Activated effector memory CD4-positive, alpha-beta T cell treated with anti-CD3 and anti-CD28 coated beads, Interleukin-2, amount 50 U/mL, for 16 hours (primary cell): ENCODE results near the gene A1BG.
"Not testable (repeated sequence)": the region's sequence is repeated elsewhere in the genome, so short reads cannot be mapped to it uniquely, and the experiment has no call there.

Source experiments
- DNase-seq: peaks from one replicate; pipeline ENCODE4 v3.0.0-alpha.2; 2020

A1BG gene

DNA sequence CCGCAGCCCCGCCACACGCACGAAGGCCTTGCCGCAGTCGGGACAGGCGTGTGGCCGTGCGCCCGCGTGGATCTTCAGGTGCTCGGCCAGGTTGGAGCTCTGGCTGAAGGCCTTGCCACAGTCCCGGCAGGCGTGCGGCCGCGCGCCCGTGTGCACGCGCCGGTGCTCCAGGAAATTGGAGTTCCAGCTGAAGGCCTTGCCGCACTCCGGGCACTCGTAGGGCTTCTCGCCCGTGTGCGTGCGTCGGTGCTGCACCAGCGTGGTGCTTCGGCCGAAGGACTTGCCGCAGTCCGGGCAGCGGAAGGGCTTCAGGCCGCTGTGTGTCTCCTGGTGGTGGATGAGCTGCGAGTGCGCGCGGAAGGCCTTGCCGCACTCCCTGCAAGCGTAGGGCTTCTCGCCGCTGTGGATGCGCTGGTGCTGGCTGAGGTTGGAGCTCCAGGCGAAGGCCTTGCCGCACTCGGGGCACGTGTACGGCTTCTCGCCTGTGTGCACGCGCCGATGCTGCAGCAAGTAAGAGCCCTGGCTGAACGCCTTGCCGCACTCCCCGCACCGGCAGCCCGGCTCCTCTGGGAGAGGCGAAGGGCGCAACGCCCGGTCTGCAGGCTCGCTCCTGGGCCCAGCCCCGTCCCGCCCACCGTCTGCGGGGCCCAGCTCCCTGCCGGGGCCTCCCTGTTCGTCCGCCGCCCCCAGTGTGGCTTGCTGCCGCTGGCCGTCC, 3.6 kb upstream of the A1BG start:
- no peak for DNase-seq

DNA sequence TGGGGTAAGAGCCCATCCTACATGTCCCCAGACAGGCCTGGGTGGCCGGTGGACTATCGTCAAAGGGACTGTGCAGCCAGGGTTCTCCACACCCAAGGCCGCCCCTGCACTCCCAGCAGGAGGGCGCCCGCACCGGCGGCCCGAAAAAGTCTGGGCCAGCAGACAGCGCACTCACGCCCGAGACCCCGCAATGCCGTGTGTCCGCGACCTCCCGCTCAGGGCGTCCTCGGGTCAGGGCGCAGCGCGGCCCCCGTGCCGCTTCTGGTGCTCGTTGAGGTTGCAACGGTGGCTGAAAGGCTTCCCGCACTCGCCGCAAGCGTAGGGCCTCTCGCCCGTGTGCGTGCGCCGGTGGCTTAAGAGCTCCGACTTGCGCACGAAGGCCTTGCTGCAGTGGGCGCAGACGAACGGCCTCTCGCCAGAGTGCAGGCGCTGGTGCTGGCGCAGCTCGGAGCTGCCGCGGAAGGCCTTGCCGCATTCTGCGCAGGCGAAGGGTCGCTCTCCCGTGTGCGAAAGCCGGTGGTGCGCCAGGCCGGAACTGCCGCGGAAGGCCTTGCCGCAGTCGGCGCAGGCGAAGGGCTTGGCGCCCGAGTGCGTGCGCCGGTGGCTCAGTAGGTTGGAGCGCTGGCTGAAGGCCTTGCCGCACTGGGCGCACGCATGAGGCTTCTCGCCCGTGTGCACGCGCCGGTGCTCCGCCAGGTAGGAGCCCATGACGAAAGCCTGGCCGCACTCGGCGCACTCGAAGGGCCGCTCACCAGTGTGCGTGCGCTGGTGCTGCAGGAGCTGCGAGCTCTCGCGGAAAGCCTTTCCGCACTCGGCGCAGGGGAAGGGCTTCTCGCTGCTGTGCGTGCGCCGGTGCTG, 2.8 kb upstream of the A1BG start:
- peak; percentile 73 for DNase-seq

DNA sequence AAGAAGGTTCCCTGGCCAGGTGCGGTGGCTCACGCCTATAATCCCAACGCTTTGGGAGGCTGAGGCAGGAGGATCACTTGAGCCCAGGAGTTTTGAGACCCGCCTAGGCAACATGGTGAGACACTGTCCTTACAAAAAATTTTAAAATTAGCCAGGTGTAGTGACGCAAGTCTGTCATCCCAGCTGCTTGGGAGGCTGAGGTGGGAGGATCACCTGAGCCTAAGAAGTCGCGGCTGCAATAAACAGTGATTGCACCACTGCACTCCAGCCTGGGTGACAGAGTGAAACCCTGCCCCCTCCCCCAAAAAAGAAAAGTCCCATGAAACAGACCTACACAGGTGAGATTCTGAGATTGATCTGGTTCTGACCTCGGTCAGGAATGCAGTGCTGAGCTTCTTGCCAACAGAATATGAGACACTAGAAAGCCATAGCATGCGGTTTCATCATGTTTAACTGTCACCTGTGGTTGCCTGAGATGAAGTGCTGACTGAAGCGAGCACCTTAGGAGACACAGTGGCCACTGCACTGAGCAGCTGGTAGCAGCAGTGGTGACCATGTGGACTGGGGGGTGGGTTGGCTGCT, 2.0 kb upstream of the A1BG start:
- no peak for DNase-seq

DNA sequence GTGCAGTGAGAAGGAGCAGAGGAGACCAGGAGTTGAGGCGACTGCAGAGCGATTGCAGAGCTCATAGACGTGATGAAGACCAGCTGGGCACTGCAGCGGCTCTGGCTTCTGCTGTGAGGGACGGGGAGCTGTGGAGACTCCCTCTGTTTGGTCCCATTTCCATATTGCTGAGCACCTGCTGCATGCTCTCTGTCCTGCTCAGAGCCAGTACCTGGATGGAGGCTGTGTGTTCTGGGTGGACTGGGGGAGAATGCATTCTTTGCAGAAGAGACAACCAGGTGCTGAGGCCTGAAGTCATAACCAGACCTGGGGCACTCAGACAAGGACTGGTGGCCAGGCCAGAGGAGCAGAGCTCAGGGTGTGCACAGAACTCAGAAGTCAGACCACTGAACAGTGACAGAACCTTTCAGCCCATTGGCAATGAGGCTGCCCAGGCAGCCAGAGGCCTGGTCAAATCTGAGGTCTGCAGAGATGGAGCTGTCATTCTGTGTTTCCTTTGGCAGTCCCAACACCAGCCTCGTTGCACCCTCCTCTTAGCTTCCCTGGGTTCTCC, 1.3 kb upstream of the A1BG start:
- DNase-seq: no peak

DNA sequence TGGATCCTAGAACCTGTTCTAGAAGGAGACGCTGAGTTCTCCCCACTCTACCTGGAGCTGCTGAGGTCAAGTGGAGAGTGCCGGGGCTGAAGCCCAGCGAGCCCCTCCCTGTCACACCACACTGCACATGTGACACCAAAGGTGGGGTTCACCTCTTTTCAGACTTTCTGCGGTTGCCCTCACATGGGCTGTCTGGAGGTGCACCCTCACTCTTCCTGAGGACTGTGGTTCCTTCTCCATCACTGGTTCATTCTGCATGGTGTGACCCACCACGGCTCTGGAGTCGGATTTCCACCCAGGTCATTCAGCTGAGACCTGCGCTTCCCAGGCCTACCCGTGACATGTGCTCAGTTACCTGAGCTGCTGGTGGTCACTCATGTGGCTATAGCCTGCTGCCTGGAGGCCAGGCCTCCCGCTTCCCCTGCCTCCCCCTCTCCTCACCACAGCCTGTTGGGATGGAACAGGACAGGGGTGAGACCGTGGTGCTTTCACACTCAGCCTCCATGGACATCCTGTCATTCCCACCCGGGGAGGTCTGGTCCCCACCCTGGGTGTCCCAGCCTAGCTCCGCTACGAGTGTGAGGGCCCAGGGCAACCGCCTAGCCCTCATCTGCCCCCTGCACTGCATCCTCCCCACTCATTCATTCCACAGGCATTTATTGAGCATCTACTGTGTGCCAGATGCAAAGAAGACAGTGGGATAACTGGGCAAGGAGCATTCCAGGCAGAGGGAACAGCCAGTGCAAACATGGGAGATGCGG, 605 bp upstream of the A1BG start:
- no peak for DNase-seq

DNA sequence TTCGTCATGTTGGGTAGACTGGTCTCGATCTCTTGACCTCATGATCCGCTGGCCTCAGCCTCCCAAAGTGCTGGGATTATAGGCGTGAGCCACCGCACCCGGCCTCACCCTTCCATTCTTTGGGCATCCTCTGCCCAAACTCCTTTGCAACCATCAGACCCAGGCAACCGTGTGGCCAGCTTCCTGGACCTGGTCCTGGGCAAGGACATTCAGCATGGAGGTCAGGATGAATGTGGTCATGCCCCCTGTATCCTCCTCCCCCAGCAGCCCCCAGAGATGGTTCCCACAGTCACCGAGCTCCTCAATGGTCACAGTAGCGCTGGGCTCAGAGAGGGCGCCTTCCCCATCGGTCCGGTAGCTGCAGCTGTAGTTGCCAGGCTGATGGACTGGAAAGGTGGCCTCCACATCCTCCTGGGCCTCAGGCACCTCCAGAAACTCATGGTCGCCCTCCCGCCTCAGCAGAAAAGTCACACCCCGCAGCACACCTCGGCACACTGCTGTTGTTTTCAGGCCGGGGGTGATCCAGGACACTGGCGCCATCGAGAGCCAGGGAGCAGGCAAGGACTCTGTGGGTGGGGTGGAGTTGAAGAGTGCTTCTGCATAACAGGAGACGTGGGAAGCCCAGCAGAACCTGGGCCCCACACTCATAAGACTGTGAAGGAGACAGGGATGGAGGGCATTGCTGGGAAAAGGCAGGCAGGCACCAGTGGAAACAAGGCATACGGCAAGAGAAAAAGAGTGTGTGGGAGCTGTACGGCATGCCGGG, 1.1 kb downstream of the A1BG start:
- no peak for DNase-seq

DNA sequence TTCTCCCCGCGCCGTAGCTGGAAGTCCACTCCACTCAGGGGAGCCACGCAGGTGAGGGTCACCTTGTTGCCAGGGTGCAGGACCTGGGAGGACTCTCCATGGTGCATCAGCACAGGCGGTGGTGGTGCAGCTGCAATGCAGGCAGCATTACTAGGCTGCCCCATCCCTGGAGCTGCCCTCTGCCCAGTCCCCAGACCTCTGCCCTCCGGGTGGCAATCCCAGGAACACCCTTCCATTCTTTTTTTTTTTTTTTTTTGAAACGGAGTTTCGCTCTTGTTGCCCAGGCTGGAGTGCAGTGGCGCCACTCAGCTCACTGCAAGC, 1.8 kb downstream of the A1BG start:
- DNase-seq: no peak

DNA sequence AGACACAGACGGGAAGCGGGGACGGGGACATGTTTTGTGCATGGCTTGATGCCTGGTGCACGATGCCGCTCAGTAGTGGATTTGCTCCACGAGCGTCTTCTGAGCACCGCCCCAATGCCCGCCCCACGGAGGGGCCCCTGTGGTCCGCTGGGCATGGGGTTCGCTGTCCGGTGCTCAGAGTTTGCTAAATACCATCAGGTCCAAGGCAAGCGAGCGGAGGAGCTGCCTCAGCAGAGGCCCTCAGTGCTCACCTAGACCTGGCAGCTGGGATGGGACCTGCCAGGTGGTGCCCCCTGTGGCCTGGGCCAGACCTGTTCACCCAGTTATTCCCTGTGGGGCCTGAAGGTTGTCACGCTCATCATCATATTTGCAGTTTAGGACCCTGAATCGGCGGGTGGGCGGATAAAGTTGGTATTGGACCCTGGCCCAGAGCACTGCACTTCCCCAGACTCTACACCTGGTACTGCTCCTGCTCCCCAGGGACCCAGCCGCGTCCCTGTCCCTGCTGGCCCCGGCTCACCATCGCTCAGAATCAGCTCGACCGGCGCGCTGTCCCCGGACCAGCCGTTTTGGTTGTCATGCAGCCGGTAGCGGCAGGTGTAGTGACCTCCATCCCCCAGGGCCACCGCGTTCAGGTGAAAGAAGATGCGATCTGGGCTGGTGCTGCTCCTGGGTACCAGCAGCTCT, 2.3 kb downstream of the A1BG start:
- DNase-seq: no peak

DNA sequence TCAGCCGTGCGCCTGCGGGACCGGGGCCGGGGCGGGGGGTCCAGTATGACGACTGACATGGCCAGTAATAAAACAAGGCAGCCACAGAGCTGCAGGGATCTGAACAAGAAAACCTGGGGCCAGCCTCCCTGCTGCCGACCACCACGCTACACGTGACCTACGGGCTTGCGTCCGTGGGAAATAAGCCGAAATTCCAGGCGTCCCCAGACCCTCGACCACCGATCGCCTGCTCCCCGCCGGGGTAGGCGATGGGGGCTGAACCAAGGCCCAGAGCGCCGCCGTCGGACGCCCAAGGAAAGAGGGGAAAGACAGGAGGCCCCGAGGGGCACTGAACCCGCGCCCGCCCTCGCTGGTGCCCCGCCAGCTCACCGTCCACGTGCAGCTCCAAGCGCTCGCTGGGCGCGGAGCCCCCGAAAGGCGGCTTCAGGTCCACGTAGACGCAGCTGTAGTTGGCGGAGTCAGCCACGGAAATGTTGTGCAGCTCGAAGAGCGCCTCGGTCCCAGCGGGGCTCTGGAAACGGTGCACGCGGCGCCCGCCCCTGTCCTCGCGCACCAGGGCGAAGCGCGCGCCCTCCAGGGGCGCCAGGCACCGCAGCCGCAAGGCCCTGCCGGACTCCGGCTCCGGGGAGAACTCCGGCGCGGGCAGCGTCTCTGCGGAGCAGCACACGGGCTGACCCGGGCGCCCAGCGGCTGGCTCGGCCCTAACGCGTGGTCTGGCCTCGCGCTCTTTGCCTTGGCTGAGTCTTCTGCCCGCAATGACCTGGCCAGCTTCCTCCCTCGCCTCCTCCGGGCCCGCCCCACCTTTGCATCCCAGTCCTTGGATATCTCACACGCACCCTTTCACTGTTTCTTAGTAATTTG, 3.1 kb downstream of the A1BG start:
- no peak for DNase-seq

DNA sequence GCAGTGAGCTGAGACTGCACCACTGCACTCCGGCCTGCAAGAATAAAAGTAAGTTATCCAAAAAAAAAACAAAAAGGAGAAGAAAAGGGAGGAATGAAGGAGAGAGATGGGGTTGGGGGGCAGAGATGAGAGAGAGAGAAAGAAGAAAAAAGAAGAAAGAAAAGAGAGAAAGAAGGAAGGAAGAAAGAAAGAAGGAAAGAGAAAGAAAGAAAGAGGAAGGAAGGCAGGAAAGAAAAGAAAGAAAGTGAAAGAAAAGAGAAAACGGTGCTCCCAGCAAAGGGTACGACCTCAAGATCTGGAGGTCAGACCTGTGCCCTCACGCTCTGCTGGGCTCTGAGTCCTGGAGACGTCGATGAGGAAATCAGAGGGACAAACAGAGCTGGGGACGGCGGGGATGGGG, 3.7 kb downstream of the A1BG start:
- no peak for DNase-seq

DNA sequence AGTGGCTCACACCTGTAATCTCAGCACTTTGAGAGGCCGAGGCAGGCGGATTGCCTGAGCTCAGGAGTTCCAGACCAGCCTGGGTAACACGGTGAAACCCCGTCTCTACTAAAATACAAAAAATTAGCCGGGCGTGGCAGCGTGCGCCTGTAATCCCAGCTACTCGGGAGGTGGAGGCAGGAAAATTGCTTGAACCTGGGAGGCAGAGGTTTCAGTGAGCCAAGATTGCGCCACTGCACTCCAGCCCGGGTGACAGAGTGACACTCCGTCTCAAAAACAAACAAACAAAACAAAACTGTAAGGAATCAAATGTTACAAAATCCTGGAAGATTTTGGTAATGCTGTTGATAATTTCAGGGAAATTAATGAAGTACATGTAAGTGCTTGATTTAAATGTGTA, 5.2 kb downstream of the A1BG start:
- not testable (repeated sequence) for DNase-seq

DNA sequence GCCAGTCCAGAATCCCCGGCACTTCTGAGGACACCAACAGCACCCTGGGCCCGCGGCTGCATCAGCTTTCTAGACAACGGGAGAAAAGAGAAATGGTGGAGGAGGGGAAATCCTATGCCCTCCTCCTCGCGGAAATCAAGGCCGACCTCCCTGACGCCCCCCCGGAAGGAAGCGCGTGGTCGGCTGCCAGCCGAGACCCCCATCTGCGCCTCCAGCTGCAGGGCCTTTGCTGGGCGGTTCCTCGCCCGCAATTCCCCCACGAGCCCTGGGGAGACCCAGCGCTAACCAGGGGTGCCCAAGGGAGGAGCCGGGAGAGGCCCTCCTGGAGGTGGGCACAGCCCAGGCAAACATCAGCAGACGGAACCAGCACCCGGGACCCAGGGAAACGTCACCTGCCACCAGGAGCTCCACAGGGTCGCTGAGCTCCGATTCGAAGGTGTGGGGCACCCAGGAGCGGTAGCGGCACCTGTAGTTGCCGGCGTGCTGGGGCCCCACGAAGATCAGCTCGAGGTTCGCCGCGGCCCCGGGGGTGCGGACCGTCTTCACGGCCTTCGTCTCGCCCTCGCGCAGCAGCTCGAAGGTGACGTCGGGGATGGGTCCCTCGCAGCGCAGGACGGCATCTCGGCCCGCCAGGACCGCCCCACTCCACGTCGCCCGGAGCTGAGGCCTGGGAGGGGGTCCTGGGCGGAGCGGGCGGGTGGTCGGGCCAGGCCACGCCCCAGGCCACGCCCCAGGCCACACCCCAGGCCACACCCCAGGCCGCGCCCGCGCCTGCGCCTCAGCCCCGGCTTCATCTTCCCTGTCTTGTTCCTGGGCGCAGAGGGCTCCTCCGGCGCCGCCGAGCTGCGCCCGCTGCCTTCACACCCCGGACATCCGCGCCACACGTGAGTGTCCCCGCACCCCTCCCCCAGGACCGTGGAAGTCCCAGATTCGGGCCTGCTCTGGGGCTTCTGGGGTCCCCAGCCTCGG, 6.0 kb downstream of the A1BG start:
- peak; percentile 89 for DNase-seq

DNA sequence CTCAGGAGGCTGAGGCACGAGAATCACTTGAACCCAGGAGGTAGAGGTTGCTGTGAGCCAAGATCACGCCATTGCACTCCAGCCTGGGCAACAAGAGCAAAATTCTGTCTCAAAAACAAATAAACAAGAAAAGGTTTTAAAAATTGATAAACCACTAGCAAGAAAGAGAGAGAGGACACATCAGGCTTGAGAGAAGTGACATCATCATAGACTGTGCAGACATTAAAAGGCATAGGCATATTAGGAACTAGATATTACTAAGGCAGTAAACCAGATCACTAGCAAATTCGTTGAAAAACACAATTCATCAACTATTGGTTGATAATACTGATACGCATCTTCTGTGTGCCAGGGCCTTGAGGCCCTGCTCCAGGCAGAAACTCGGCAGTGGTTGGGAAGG, 7.7 kb downstream of the A1BG start:
- DNase-seq: no peak

DNA sequence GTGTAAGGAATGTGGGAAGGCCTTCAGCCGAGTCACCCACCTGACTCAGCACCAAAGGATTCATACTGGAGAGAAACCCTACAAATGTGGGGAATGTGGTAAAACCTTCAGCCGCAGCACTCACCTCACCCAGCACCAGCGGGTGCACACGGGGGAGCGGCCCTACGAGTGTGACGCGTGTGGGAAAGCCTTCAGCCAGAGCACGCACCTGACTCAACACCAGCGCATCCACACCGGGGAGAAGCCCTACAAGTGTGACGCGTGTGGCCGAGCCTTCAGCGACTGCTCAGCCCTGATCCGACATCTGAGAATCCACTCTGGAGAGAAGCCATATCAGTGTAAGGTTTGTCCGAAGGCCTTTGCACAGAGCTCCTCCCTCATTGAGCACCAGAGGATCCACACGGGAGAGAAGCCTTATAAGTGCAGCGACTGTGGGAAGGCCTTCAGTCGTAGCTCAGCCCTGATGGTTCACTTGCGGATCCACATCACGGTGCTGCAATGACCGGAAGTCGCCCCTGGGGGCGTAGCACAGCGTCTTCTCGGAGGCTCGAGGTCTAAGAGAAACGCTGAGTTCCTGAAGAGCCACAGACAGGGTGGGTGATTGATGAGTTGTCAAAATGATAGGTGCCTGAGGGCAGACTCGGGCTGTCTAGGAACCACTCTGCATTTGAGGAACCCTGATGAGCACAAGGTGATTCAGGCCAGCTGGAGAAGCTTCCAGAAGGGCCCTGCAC, 14.3 kb downstream of the A1BG start:
- DNase-seq: no peak

DNA sequence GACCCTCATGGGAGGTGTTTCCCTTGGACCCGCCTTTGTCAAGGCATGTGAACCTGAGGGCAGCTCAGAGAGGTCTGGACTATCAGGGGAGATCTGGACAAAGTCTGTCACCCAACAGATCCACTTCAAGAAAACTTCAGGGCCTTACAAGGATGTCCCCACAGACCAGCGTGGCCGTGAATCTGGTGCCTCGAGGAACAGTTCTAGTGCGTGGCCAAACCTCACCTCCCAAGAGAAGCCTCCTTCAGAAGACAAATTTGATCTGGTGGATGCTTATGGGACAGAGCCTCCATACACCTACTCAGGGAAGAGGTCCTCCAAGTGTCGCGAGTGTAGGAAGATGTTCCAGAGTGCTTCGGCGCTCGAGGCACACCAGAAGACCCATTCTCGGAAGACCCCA, 15.0 kb downstream of the A1BG start:
- no peak for DNase-seq

DNA sequence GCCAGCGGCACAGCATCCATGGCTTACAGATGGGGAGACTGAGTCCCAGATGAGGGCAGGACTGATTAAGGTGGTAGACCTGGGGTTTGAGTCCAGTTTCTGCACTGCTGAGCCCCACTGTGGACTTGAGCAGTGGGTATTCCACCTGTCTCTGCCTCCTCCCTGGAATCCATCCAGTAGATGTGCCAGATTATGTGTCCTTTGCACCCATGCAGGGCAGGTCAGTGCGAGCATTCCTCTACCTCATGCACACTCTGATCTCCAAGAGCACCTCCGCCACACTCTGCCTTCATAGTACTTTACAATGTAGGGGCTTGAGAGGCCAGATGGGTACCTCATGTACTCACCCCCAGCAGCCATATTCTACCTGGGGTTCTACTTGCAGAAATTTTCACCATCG, 16.5 kb downstream of the A1BG start:
- DNase-seq: no peak

DNA sequence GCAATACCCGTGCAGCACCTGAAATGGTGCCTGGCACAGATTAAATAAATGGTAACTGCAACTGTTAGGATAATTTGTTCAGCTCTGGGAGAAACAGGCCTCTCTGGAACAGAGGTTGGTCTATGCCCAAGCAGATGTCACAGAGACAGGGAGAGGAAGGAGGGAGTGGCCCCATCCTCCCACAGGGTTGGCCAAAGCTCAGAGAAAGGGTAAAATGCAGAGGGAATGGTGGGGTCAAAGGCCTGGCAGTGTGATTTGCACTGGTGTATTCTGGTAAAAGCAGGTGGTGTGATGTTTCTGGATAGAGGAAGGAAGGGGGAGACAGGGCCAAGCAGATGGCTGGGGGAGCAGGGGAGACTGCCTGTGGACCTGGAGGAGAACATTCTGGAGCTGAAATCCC, 17.1 kb downstream of the A1BG start:
- DNase-seq: no peak

DNA sequence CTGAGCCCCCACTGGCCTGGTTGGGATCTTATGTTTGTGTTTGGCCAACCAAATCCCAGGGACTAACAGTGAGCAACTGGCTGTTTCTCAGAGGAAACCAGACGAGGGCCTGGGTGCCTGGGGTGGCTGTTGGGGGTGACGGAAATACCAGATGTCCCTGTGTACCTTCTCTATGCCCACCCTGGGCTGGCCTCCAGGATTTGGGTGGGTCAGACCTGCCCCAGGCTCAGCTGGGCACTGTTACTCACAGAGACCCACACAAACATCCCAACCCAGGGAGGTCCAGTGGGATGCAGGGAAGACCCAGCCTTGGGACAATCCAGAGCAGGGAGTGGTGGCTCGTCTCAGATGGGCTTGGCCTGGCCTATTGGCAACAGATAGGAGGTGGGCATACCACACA, 17.7 kb downstream of the A1BG start:
- no peak for DNase-seq
